PC-9 (cell line): Measurements from ENCODE around the gene CADM1. TPM values are rescaled to one million over a fixed set of nuclear protein-coding genes. Genes with fewer than 3 reads are reported as not detected.

Experiments used
- Bru-seq: library from RNA; stranded (reverse); fragments of 400-500 nt; gene quantifications from one replicate; lab custom pipeline; 2021; lab: Mats Ljungman, UMichigan
- BruChase-seq, 2 experiments: library from RNA; stranded (reverse); fragments of 400-500 nt; gene quantifications; one replicate each; lab custom pipeline; 2021; lab: Mats Ljungman, UMichigan
- BruUV-seq: library from RNA; stranded (reverse); fragments of 400-500 nt; replicated peaks from 2 replicates; lab custom pipeline; 2021; lab: Mats Ljungman, UMichigan
- CTCF ChIA-PET: fragments of 300-600 bp; sonication (Branson Sonifier 250); formaldehyde crosslinking; loops from one replicate; lab custom pipeline; 2022; ENCODE audit warnings: antibody characterized with exemption; lab: Charles Lee
- POLR2A ChIA-PET: fragments of 300-600 bp; sonication (Branson Sonifier 250); formaldehyde crosslinking; loops from one replicate; lab custom pipeline; 2022; ENCODE audit warnings: antibody characterized with exemption; ENCODE audit not compliant: unreplicated experiment; lab: Charles Lee
- DNase-seq, 2 experiments: peaks; one replicate each; pipeline versions ENCODE4 v3.0.0 to v3.0.0-alpha.2; 2015 to 2022; ENCODE audit warnings: mixed read lengths in 1 of 2
- H2AFZ ChIP-seq: fragments of 200-600 bp; sonication (generic); 2 replicates; pipeline ENCODE4 v1.8.1; 2017; ENCODE audit warnings: antibody characterized with exemption
- H3F3A ChIP-seq: fragments of 200-600 bp; sonication (generic); 2 replicates; pipeline ENCODE4 v1.8.1; 2017; ENCODE audit warnings: antibody characterized with exemption, mild to moderate bottlenecking, low read depth; ENCODE audit not compliant: insufficient read depth
- H3K27ac ChIP-seq: fragments of 200-600 bp; sonication (generic); 2 replicates; pipeline ENCODE4 v1.6.1; 2016; ENCODE audit warnings: mixed run types
- H3K27me3 ChIP-seq: fragments of 200-600 bp; sonication (generic); 2 replicates; pipeline ENCODE4 v1.6.1; 2016; ENCODE audit warnings: low read depth, mixed run types; ENCODE audit not compliant: insufficient read depth
- H3K36me3 ChIP-seq: fragments of 200-600 bp; sonication (generic); 2 replicates; pipeline ENCODE4 v1.6.1; 2016; ENCODE audit warnings: low read depth, mixed run types
- H3K4me1 ChIP-seq: fragments of 200-600 bp; sonication (generic); replicated peaks from 2 replicates; pipeline ENCODE4 v1.6.1; 2016; ENCODE audit warnings: mixed run types; ENCODE audit not compliant: insufficient read depth
- H3K4me2 ChIP-seq: fragments of 200-600 bp; sonication (generic); 2 replicates; pipeline ENCODE4 v1.6.1; 2017; ENCODE audit warnings: mixed run types
- H3K4me3 ChIP-seq: fragments of 200-600 bp; sonication (generic); 2 replicates; pipeline ENCODE4 v1.6.1; 2016; ENCODE audit warnings: mixed run types
- H3K79me2 ChIP-seq: fragments of 200-600 bp; sonication (generic); 2 replicates; pipeline ENCODE4 v1.6.1; 2017; ENCODE audit warnings: low read depth, mixed run types
- H3K9me2 ChIP-seq: fragments of 200-600 bp; sonication (generic); 2 replicates; pipeline ENCODE4 v1.8.1; 2017; ENCODE audit warnings: mild to moderate bottlenecking; ENCODE audit not compliant: insufficient read depth
- H3K9me3 ChIP-seq: fragments of 200-600 bp; sonication (generic); 2 replicates; pipeline ENCODE4 v1.8.1; 2016; ENCODE audit warnings: low read depth; ENCODE audit not compliant: insufficient read depth
- H4K20me1 ChIP-seq: fragments of 200-600 bp; sonication (generic); 2 replicates; pipeline ENCODE4 v1.8.1; 2017; ENCODE audit not compliant: insufficient read depth
- CTCF ChIP-seq: fragments of 200-600 bp; sonication (generic); conservative IDR thresholded peaks from 2 replicates; pipeline ENCODE4 v1.6.1; 2017; ENCODE audit warnings: mixed run types, antibody characterized with exemption, mild to moderate bottlenecking, moderate library complexity
- EZH2 ChIP-seq: fragments of 200-600 bp; sonication (generic); IDR thresholded peaks from 2 replicates; pipeline ENCODE4 v1.8.0; 2017; ENCODE audit warnings: antibody characterized with exemption, low read depth
- intact Hi-C: fragments of 100-400 bp; cut with micrococcal nuclease; formaldehyde crosslinking; loops from one replicate; pipeline ENCODE4 v1.10.0; 2022; ENCODE audit not compliant: unreplicated experiment
- long read RNA-seq: library from polyadenylated mRNA; stranded (forward); transcript quantifications from one replicate; pipeline ENCODE4 v2.0.0, GENCODE V29; 2022
- total RNA-seq: library from RNA; stranded (reverse); gene quantifications from 2 replicates; pipeline ENCODE4 v1.2.3, GENCODE V29; 2021

CADM1 gene
- total RNA-seq (not detected in 2 replicates), Bru-seq, nascent RNA (percentile 5 among the genes with signal in this experiment), BruChase-seq, experiment 1, labeled RNA remaining after a 2-hour chase (percentile 5 among the genes with signal in this experiment), BruChase-seq, experiment 2, labeled RNA remaining after a 6-hour chase (percentile 3 among the genes with signal in this experiment)
- long read RNA-seq: 0 reads

- intact Hi-C loops: no loop called here
- BruUV-seq: no TSS peak
- no peak within 1 kb of the TSS for H3K4me3 ChIP-seq
- no peak for DNase-seq
- TF ChIP-seq CTCF (no peak), EZH2 (no peak)
- no peaks in the 10 kb centered on the region for H3K9me2 ChIP-seq
- H3K27ac ChIP-seq: no peak within 1 kb of the TSS
- ChIA-PET POLR2A (no interaction called here), CTCF (no interaction called here)
- H3K36me3 ChIP-seq: no peaks in the 10 kb centered on the region
- no peaks in the 10 kb centered on the region for H4K20me1 ChIP-seq
- no peaks in the 10 kb centered on the region for H3F3A ChIP-seq
- peaks cover 22% of the 10 kb centered on the region; the same call in 1 of the 2 replicates for H3K27me3 ChIP-seq
- no peaks in the 10 kb centered on the region for H3K9me3 ChIP-seq
- no peak within 1 kb of the TSS for H2AFZ ChIP-seq
- no peak within 1 kb of the TSS for H3K4me2 ChIP-seq
- H3K79me2 ChIP-seq: no peaks in the 10 kb centered on the region
- H3K4me1 ChIP-seq: no peaks in the 10 kb centered on the region
Observed at GRCh38 chr11:115504276-115505158, at the start of gene CADM1. Gene CADM1 (minus strand): TSS chr11:115504415.

DNA sequence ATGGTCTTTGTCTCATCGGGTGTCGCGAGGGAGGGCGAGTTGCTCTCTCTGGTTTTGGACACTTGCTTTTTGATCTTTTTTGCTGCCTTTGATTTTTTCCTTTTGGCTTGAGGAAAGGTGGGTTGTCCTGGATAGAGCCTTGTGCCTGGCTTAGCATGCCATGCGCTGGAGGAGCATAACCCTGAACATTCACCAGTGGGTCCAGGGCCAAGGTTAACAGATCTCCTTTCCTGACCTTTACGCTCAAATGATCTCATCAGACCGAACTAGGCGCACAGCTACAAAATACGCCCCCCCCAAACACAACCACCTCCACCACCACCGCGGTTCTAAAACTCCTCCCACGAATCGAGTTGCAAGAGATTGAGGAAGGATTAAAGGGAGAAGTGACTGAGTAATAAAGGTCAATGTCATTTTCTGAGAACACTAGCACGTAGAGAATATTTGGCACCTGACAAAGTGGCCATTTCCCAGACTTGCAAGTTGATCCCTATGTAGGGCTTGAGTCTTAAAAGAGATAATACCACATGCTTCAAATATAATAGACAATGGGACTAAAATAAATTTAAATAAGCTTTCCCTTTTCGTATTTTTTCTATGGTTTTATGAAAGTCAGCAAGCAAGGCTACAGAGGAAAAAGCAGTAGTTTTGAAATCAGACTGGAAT lies 48.7 kb upstream of the CADM1 start:
- no peak overlapping the region for H3K4me3 ChIP-seq
- CTCF ChIA-PET: no interaction called here

More for the DNA sequence above, 48.7 kb upstream of the CADM1 start:
- TF ChIP-seq EZH2: no peak
- no peak for TF ChIP-seq CTCF
- H3K79me2 ChIP-seq: no peaks in the 10 kb centered on the region
- POLR2A ChIA-PET: no interaction called here
- no peak for DNase-seq
- H3K27me3 ChIP-seq: peaks cover 16% of the 10 kb centered on the region
- no peak overlapping the region for H3K27ac ChIP-seq
- H2AFZ ChIP-seq: no peak overlapping the region
- H3K9me2 ChIP-seq: no peaks in the 10 kb centered on the region
- BruUV-seq: no TSS peak
- no peaks in the 10 kb centered on the region for H3K9me3 ChIP-seq
- H3K4me2 ChIP-seq: no peak overlapping the region
- no peaks in the 10 kb centered on the region for H4K20me1 ChIP-seq
- H3K36me3 ChIP-seq: no peaks in the 10 kb centered on the region
- no peaks in the 10 kb centered on the region for H3F3A ChIP-seq
- H3K4me1 ChIP-seq: no peaks in the 10 kb centered on the region
- intact Hi-C loops: no loop called here
